ENCODE results near the gene PTPN2.
"Not testable (repeated sequence)": the region's sequence is repeated elsewhere in the genome, so short reads cannot be mapped to it uniquely, and the experiment has no call there.

DNA sequence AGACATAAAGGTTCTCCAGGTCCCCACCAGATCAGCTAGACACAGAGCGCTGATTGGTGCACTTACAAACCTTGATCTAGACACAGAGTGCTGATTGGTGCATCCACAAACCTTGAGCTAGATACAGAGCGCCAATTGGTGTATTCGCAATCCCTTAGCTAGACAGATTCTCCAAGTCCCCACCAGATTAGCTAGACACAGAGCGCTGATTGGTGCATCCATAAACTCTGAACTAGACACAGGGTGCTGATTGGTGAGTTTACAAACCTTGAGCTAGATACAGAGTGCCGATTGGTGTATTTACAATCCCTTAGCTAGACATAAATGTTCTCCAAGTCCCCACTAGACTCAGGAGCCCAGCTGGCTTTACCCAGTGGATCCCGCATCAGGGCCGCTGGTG, 107.6 kb downstream of the PTPN2 start:
- not testable (repeated sequence) for TF ChIP-seq EZH2phosphoT487 (IDR thresholded peaks at IDR 0.05; ENCODE audit: low read depth)
- TF ChIP-seq, protein P1, sequence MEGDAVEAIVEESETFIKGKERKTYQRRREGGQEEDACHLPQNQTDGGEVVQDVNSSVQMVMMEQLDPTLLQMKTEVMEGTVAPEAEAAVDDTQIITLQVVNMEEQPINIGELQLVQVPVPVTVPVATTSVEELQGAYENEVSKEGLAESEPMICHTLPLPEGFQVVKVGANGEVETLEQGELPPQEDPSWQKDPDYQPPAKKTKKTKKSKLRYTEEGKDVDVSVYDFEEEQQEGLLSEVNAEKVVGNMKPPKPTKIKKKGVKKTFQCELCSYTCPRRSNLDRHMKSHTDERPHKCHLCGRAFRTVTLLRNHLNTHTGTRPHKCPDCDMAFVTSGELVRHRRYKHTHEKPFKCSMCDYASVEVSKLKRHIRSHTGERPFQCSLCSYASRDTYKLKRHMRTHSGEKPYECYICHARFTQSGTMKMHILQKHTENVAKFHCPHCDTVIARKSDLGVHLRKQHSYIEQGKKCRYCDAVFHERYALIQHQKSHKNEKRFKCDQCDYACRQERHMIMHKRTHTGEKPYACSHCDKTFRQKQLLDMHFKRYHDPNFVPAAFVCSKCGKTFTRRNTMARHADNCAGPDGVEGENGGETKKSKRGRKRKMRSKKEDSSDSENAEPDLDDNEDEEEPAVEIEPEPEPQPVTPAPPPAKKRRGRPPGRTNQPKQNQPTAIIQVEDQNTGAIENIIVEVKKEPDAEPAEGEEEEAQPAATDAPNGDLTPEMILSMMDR (IDR thresholded peaks at IDR 0.05; ENCODE audit: low read depth, low read length): not testable (repeated sequence)
